Neural crest cell (in vitro differentiated cells): Measurements from ENCODE around the gene REPS2. TPM values are rescaled to one million over a fixed set of nuclear protein-coding genes. Genes with fewer than 3 reads are reported as not detected.

ENCODE experiments used
- DNase-seq: peaks from one replicate; pipeline ENCODE4 v3.0.0; 2021; ENCODE audit warnings: low read depth, mixed read lengths, low spot score
- H3K27ac Mint-ChIP-seq: one replicate; pipeline ENCODE4 v1.8.0; 2021; ENCODE audit warnings: mild to moderate bottlenecking, mixed read lengths; ENCODE audit not compliant: unreplicated experiment
- H3K27me3 Mint-ChIP-seq: 2 replicates; pipeline ENCODE4 v1.8.0; 2021; ENCODE audit warnings: low read depth, mild to moderate bottlenecking, mixed read lengths
- H3K36me3 Mint-ChIP-seq: 2 replicates; pipeline ENCODE4 v1.8.0; 2021; ENCODE audit warnings: low read depth, mild to moderate bottlenecking, mixed read lengths
- H3K4me1 Mint-ChIP-seq: 2 replicates; pipeline ENCODE4 v1.8.0; 2021; ENCODE audit warnings: mixed read lengths
- H3K4me3 Mint-ChIP-seq: one replicate; pipeline ENCODE4 v1.8.0; 2021; ENCODE audit warnings: mild to moderate bottlenecking, mixed read lengths
- H3K9me3 Mint-ChIP-seq: 2 replicates; pipeline ENCODE4 v1.8.0; 2021; ENCODE audit warnings: mixed read lengths
- CTCF ChIP-seq: fragments of 200-600 bp; sonication (generic); conservative IDR thresholded peaks from 2 replicates; pipeline ENCODE4 v1.5.0; 2021; ENCODE audit warnings: antibody characterized with exemption, mild to moderate bottlenecking
- total RNA-seq: library from RNA; stranded (reverse); gene quantifications from 2 replicates; pipeline ENCODE4 v1.2.1, GENCODE V29; 2021

REPS2 gene
- total RNA-seq, 1 donor from 2014 or later, result 0.58 TPM

- H3K36me3 Mint-ChIP-seq, result no peaks in the 10 kb centered on the region
- TF ChIP-seq CTCF, result no peak
- H3K4me1 Mint-ChIP-seq, result no peaks in the 10 kb centered on the region
- DNase-seq, result no peak
- no peak overlapping the region for H3K4me3 Mint-ChIP-seq
- peaks cover 8% of the 10 kb centered on the region for H3K9me3 Mint-ChIP-seq
- no peaks in the 10 kb centered on the region for H3K27me3 Mint-ChIP-seq
- H3K27ac Mint-ChIP-seq, result no peak overlapping the region
Measured at GRCh38 chrX:16981980-16982379, 35.5 kb downstream of the REPS2 start.

GRCh38 chrX:16983051-16983450, 36.6 kb downstream of the REPS2 start:
- TF ChIP-seq CTCF, result no peak
- DNase-seq, result no peak
- no peaks in the 10 kb centered on the region for H3K36me3 Mint-ChIP-seq
- no peak overlapping the region for H3K27ac Mint-ChIP-seq
- no peaks in the 10 kb centered on the region for H3K27me3 Mint-ChIP-seq
- no peak overlapping the region for H3K4me3 Mint-ChIP-seq
- H3K4me1 Mint-ChIP-seq, result no peaks in the 10 kb centered on the region
- H3K9me3 Mint-ChIP-seq, result peaks cover 8% of the 10 kb centered on the region

GRCh38 chrX:16985286-16985685, 38.8 kb downstream of the REPS2 start:
- no peak for DNase-seq
- Mint-ChIP-seq H3K27ac (no peak overlapping the region), H3K4me3 (no peak overlapping the region), H3K36me3 (no peaks in the 10 kb centered on the region), H3K4me1 (no peaks in the 10 kb centered on the region), H3K9me3 (peaks cover 8% of the 10 kb centered on the region), H3K27me3 (peaks cover 7% of the 10 kb centered on the region)
- no peak for TF ChIP-seq CTCF

GRCh38 chrX:16986169-16986568, 39.7 kb downstream of the REPS2 start:
- Mint-ChIP-seq H3K36me3 (no peaks in the 10 kb centered on the region), H3K4me1 (no peaks in the 10 kb centered on the region), H3K9me3 (peaks cover 5% of the 10 kb centered on the region), H3K27me3 (peaks cover 9% of the 10 kb centered on the region), H3K4me3 (no peak overlapping the region), H3K27ac (no peak overlapping the region)
- TF ChIP-seq CTCF, result no peak
- no peak for DNase-seq

GRCh38 chrX:16989750-16990149, 43.3 kb downstream of the REPS2 start:
- Mint-ChIP-seq H3K9me3 (no peaks in the 10 kb centered on the region), H3K27me3 (peaks cover 9% of the 10 kb centered on the region), H3K27ac (no peak overlapping the region)

More at GRCh38 chrX:16989750-16990149, 43.3 kb downstream of the REPS2 start:
- no peak overlapping the region for H3K4me3 Mint-ChIP-seq
- no peaks in the 10 kb centered on the region for H3K36me3 Mint-ChIP-seq
- no peak for DNase-seq
- peaks cover 12% of the 10 kb centered on the region for H3K4me1 Mint-ChIP-seq
- no peak for TF ChIP-seq CTCF
